ENCODE results near the gene RNF4. TPM values are rescaled to one million over a fixed set of nuclear protein-coding genes. Genes with fewer than 3 reads are reported as not detected.

The RNF4 gene, protein sequence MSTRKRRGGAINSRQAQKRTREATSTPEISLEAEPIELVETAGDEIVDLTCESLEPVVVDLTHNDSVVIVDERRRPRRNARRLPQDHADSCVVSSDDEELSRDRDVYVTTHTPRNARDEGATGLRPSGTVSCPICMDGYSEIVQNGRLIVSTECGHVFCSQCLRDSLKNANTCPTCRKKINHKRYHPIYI
- 44.1 and 54.0 TPM in 2 replicates for total RNA-seq

GRCh38 chr4:2468456-2469191 lies at the start of gene RNF4:
TSS of gene RNF4 (plus strand) at chr4:2469106. CDS start at chr4:2490494, 21,388 bp downstream.

DNA sequence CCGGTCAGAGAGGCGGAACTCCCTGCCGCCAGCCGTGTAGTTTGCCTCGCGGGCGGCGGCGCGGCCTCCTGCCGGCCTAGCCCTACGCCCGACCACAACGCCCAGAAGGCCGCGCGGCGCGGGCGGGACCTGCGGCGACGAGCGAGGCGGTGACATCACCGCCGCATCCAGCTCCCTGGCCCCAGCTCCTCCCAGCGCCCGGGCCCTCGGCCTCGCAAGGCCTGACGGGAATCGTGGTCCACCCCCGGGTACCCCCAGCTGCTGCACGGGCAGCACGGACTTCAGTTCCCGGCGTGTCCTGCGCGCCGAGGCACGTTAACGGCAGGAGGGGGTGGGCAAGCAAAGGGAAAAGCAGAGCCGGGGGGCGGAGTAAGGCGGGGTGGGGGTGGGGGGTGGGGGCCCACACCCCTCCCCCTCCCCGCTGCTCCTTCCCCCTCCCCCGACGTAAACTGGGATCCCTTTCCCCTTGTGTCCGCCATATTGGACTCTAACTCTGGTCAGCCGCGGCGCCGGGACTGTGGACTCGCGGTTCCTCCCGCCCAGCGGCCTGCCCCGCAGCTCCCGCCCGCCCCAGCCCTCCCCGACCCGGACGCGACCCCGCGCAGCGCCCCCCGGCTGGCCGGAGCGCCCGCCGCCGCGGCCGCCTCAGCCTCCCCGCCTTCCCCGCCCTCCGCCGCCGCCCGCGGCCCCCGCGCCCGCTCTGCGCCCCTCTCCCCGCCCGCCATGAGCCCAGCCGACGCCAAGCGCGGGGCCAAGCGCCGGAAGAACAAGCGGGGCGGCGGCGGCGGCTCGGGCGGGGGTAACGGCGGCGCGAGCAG lies 67.5 kb downstream of the RNF4 start, which contains the start of gene FAM193A:
TSS of gene FAM193A (plus strand) at position 455 of the 818 bp plus-strand sequence. CDS start at position 724, 269 bp downstream.

Other genes starting within 250 kb of the RNF4 start
- 8.9 and 10.4 TPM in 2 replicates for gene HAUS3, start 227.0 kb upstream of the RNF4 start, total RNA-seq
- 3.1 and 5.9 TPM in 2 replicates for gene POLN, start 227.0 kb upstream of the RNF4 start, total RNA-seq
- gene MXD4, start 207.0 kb upstream of the RNF4 start, total RNA-seq = 70.3 and 94.7 TPM in 2 replicates
- gene ZFYVE28, start 50.5 kb upstream of the RNF4 start, total RNA-seq = 4.0 and 12.3 TPM in 2 replicates
- under 0.01 and 0.09 TPM in 2 replicates for gene CFAP99, start 50.2 kb upstream of the RNF4 start, total RNA-seq
- gene FAM193A, start 67.5 kb downstream of the RNF4 start, total RNA-seq = 7.4 and 13.2 TPM in 2 replicates